NCI-H2196 treated with DMSO at 0.1 percent for 48 hours (cell line): ENCODE measurements around the gene CDC37L1.

Experiments used
- DNase-seq: peaks from one replicate; lab custom pipeline; 2025; ENCODE audit not compliant: unreplicated experiment; lab: John Stamatoyannopoulos, UW

The CDC37L1 gene

DNA sequence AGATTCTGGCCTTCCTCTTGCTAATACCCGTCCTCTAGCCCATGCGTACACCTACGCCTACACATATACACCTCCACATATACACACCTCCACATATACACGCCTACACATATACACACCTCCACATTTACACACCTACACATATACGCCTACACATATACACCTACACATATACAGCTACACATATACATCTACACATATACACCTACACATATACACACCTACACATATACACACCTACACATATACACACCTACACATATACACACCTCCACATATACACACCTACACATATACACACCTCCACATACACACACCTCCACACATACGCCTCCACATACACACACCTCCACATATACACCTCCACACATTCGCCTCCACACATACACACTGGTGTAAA is 34.5 kb downstream of the CDC37L1 start:
- DNase-seq: no peak

DNA sequence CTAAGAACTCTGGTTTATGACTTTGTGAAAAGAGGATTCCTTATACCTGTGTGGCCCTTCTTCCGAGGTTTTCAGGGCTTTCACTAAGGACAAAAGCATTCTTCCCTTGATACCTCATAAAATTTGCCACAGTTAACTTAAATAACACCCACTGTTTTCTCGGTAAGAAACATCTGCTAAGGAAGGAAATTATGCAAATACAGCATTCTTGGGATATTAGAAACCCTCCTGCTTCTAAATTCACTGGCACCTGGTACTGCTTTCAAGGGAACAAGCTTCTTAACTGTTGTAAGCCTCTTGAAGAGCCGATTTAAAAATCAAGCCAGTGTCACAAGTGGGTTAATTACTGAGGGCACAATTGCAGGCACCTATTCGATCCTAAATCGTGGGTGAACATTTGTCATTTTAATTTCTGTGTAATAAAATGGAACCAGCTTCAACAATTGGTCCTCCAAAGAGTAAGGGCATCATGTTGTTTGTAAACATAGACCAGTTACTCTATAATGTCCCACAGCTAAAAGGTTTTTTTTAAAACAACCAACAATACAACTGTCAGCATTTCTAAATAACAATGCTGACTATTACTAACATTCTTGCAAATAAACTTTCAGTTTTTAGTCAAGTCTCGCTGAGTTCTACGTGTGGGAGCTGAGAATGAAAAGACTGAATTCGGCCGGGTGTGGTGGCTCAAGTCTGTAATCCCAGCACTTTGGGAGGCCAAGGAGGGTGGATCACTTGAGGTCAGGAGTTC is 35.1 kb downstream of the CDC37L1 start:
- DNase-seq: no peak

DNA sequence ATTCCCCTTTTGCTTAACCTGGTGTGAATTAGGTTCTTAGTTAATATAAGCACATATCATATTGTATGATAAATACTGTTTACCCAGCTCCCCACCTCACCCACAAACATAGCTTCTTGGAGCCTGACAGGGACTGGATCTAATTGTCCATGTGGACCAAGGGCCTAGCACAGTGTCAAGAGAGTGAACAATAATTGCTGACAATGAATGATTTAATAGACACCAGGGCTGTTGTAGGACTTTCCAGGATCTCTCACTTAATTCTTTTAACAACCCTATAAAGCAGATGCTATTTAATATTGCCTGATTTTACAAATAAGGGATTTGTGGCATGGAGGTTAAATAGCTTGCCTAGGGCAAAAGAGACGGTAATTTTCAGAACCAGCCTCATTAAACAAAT is 36.8 kb downstream of the CDC37L1 start:
- DNase-seq: no peak

DNA sequence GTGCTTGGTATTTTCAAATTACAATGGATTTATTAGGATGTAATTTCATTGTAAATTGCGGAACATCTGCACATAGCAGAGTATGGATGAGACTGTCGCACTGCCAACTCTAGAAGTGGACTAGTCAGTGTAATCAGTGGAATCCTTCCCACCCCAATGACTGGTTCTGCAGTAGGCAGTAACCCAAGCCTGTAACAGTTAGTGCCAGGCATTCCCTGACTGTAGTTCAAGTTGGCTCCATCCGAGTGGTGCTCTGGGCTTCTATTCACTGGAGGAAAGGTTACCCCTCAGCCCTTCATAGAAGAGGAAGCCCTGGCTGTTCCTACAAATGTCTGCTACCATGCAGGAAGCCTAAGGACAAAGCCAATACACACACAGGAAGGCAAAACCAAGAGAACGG is 38.4 kb downstream of the CDC37L1 start:
- DNase-seq: no peak

DNA sequence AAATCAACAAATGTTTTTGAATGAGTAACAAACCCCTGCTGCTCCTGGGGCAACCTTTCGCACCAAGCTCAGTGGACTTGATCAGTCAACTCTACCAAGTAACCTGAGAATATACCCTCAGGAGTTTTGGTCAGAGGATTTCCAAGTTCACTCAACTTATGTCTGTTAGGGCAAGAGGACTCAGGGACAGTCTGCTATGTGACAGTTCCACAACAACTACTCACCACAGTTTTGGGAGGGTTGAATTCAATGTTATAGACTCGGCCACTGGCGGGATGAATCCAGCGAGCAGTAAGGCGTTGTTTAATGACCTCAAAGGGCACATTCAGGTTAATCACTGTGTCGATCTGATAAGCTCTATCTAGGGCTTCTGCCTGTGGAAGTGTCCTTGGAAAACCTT is 39.5 kb downstream of the CDC37L1 start:
- no peak for DNase-seq

DNA sequence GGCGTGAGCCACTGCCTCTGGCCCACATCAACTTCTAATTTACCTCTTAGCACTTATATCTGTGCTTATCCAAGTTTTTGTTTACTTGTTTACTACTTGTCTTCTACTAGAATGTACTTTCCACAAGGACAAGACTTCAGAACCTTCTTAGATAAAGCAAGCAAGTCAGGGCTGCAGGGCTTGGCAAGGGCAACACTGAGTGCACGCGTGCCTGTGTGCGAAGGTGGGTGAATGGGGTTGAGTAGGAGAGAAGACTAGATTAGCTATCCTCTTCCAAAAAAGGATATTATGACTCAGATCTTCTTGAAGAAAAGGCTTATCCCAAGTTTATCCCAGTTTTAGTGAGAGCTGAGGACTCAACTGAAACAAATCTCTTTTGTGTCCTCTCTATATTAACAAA is 42.4 kb downstream of the CDC37L1 start:
- no peak for DNase-seq

DNA sequence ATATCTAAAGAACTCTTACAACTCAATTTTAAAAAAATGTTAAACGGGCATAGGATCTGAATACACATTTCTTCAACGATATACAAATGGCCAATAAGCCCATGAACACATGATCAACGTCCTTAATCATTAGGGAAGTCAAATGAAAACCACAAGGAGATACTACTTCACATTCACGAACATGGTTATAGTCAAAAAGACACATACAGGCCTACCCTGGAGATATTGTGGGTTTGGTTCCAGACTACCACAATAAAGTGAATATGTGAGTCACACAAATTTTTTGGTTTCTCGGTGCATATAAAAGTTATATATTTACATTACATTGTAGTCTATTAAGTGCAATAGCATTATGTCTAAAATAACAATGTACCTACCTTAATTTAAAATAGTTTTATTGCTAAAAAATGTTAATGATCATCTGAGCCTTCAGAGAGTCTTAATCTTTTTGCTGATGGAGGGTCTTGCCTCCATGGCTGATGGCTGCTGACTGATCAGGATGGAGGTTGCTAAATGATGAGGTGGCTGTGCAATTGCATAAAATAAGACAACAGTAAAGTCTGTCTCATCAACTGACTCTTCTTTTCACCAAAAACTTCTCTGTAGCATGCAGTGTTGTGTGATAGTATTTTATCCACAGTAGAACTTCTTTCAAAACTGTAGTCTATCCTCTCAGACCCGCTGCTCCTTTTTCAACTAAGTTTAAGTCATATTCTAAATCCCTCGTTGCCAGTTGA is 46.5 kb downstream of the CDC37L1 start:
- no peak for DNase-seq

DNA sequence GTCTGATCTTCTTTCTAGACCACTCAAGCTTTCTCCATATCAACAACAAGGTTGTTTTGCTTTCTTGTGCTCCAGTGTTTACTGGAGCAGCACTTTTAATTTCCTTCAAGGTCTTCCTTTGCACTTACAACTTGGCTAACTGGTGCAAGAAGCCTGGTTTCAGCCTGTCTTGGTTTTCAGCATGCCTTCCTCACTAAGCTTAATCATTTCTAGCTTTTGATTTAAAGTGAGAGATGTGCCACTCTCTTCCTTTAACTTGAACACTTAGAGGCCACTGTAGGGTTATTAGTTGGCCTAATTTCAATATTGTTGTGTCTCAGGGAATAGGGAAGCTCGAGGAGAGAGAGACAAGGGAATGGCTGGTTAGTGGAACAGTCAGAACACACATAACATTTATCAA is 48.2 kb downstream of the CDC37L1 start:
- no peak for DNase-seq

DNA sequence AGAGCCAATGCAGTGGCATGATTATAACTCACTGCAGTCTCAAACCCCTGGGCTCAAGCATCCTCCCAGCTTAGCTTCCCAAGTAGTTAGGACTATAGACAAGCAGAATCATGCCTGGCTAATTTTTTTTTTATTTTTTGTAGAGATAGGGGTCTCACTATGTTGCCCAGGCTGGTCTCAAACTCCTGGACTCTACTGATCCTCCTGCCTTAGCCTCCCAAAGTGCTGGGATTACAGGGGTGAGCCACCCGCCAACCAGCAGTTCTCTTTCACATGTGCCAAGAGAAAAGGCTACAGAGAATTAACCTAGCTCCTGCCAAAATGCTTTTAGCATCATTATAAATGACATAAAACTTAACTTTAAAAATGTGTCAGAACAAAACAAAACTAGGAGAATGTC is 53.5 kb downstream of the CDC37L1 start:
- no peak for DNase-seq

DNA sequence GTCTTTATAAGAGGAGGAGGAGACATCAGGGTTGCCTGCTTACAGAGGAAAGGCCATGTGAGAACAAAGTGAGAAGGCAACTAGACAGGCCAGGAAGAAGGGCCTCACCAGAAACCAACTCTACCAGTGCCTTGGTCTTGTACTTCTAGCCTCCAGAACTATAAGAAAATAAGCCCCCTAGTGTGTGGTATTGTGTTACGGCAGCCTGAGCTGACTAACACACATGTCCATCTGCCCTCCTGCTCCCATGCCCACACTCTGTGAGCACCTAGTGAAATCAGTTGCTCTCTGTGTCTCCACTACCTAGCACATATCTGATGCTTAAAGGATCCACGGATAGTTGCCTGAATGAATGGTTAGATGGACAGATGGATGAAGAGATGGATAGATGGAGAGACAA is 54.8 kb downstream of the CDC37L1 start:
- no peak for DNase-seq

DNA sequence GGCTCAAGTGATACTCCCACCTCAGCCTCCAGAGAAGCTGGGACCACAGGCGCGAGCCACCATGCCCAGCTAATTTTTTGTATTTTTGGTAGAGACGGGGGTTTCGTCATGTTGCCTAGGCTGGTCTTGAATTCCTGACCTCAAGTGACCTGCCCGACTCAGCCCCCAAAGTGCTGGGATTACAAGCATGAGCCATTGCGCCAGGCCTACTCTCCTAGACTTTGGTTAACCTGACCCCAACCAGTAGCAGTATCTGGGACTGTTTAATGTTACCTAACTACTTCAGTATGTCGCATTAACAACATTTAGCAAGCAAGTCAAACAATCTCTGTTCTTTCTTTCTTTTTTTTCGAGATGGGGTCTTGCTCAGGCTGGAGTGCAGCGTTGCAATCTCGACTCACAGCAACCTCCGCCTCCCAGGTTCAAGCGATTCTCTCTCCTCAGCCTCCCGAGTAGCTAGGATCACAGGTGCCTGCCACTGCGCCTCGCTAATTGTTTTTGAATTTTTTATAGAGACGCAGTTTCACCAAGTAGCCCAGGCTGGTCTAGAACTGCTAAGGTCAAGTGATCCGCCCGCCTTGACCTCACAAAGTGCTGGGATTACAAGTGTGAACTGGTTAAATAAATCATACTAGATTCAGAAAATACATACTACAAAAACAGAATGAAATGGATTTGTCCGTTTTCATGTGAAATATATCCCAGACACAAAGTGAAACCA is 59.7 kb downstream of the CDC37L1 start:
- no peak for DNase-seq

DNA sequence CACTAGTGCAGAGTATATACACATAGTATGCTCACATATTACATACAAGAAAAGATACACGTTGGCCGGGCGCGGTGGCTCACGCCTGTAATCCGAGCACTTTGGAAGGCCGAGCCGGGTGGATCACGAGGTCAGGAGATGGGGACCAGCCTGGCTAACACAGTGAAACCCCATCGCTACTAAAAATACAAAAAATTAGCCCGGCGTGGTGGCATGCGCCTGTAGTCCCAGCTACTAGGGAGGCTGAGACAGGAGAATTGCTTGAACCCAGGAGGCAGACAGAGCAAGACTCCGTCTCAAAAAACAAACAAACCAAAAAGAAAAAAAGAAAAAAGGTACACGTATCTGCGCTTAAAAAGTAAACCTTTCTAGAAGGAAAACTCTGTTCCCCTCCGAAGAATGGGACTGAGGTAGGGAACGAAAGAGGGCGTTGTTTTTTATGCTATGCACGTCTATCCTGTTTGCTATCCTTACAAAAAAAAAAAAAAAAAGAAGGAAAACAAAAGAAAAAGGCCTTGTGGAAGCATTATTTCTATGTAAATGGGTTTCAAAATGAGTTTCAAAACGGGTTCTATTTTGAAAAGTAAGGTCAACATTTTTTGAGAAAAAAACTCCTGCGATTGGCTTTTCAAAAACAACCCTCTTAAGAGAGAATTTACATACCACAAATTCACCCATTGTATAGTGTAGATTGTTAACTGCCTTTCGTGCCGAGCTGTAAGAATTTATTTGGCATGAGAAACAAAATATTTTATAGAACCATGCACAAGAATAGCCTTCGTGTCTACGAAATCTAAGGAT is 60.4 kb downstream of the CDC37L1 start:
- no peak for DNase-seq

DNA sequence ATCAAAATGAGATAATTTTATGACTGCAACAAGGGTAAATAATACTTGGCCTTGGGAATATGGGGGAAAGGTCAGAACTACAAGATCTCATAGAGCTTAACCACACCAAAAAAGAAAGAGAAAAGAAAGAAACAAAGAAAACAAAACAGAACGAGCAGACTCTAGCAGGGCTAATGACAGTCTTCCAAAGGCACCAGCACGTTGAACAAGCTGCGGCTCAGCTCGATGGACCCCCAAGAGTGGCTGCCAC is 60.9 kb downstream of the CDC37L1 start:
- DNase-seq: peak; percentile 35

DNA sequence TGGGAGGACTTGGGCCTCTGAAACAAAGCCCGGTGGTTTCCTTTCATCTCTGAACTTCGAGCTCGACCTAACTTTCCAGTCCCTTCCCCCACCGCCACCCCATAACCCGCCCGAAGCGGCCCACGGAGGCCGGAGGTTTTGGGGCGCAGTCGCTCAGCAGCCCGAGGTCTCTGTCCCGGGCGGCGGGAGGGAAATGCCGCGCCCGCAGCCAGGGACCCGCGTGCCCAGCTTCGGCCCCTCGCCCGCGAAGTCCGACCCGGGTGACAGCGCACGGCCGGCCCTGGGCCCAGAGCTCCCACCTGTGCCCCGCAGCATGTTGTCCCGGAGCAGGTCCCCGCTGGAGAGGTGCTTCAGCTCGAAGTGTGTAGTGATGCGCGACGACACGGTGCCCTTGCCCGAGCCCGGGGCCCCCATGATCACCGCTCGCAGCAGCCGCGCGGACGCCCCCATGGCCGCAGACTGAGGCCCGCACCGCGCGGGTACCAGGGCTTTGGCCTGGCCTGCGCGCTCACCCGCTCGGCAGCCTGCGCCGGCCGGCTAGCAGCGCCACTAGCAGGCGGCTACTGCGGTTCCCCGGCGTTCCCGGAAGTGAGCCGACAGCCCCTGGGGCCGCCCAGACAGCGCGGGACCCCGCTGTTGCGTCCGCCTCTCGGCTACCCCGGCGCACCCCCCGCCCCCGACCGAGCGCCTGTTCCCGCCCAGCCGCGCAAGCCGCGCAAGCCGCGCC is 61.4 kb downstream of the CDC37L1 start, which contains the start of gene AK3:
TSS of gene AK3 (minus strand) at position 565 of the 727 bp plus-strand sequence. CDS start at position 450, 115 bp downstream.
- peak; percentile 90 for DNase-seq

DNA sequence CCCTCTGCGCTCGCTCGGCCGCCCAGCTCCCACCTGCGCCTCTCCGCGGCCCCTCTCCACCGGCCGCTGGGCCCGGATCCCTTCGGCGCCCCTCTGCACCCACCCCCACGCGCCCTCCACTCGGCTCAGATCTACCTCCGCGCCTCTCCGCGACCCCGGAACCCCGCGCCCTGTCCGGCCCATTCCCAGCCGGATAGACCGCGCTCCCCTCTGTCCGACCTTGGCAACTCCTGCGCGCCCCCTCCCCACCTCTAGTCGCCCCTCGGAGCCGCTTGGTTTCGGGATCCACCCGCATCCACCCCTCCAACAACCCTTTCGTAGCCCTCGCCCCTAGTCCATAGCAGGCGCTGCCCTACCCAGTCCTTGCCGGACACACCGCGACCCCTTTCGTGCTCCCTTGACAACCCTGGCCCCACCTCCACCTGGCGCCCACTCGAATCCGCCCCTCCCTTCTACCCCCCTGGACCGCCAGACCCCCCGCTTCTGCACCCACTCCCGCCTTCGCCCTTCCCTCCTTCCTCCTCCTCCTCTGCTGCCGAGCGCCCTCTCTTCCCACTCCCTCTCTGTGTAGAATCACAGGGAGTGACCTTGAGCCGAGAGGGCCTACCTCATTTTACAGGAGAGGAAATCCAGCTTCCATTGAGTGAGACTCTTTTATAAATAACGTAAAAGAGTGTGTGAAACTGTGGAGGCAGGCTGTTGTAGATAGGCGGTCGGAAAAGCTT is 62.2 kb downstream of the CDC37L1 start:
- peak; percentile 36 for DNase-seq

DNA sequence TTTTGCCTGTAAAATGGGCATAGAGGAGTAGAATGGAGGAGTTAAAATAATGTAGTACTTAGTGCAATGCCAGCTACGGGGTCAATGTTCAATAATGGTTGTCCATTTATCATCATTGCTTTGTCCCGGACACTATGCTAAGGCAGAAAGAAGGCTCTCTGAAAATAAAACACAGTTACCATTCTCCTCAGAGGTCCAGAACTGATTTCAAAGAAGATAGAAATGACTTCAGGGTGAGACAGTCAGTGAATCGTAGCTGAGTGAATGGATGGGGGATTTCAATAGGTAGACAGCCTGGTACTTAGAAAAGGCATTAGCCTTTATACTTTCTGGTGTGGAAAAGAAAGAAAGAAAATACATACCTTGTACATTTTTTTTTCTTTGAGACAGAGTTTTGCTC is 62.9 kb downstream of the CDC37L1 start:
- DNase-seq: no peak

DNA sequence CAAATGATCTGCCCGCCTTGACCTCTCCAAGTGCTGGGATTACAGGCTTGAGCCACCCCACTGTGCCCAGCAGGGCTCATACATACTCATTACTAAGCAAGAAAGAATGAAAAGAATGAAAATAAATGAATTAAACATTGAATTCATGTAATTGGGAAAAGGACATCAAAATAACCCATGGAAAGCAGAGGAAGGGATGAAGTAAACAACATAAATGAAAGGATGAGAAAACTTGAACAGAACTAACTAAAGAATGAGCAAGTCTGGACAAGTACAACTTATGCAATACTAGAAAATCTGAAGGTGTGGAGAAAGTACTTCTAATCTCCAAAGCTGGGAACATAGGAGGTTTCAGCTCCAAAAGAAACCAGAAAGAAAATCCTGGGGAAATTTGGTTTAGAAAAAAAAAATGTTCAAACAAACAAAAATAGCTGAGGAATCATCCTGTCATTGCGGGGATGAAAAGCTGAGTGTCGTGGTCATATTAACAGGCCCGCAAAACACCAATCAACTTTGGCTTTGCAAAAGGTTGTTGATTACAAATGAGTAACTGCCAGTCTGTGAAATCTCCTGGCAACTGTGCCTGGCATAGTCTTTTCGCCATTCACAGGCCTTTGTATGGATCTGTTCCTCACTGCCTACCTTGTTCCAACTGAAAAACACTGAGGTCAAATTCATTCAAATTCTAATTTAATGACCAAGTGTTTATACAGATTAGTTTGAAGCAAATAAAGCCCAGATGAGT is 63.9 kb downstream of the CDC37L1 start:
- no peak for DNase-seq

DNA sequence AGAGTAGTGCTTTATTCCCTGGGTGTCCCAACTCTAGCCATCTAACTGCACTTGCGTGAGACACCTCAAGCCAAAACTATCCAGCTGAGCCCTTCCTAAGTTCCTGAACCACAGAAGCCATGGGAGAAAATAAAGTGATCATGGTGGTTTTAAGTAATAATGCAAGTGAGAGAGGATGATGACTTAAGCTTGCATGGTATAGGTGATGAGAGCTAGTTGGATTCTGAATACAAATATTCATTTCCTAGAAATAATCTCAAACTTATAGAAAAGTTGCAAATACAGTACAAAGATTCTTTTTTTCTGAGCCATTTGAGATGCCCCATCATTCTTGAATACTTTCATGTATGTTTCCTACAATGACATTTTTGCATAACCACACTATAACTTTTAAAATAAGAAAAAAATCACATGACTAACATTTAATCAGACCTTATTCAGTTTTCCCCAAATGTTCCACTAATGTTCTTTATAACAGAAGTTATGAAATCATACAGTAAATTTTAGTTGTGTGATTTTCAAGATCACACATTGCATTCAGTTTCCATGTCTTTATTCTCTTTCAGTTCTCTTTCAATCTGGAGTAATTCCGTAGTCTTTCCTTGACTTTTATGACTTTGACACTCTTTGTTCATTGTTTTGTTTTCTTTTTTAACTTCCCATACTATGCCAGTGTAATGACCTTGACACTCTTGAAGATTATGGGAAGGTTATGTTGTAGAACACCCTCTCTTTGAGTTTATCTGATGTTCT is 67.1 kb downstream of the CDC37L1 start:
- no peak for DNase-seq

DNA sequence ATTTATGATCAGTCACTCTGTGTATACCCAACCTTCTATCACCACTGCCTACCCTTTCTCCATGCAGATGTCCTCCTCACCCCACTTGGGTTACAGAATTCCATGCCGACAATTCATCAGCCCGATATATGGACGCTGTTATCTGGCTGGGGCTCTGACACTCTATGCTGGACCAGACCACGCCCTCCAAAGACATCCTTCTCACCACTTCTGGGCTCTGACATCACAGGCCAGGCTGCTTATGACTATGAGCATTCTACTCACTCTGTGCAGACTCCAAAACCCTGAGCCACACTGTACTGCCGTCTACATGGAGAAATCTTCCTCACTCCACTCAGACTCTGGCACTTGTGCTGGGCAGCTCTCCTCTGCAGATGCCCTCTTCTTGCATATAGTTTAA is 69.2 kb downstream of the CDC37L1 start:
- no peak for DNase-seq
